ENCODE measurements around the gene CALN1.

DNA sequence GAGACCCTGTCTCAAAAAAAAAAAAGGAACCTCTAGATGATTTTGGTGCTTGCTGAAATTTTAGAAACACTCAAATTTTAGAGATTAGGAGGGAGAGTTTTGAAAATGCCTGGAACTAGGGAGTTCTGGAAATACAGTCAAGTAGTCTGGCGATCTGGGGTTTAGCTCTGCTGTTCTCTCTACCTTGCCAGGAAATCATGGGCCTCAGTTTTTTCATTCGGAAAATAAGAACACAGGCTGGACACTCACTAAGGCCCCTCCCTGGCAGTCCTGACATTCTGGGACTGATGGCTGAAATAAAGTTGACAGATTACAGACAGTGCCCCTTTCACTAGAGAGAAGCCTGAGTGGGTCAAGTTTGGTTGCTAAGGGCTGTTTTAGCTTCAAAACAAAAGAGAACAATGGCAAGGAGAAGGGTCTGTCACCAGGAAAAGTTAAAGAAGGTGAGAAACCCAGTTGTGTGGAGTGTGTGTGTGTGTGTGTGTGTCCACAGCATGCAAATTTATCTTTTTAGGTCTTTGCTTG lies 25.0 kb upstream of the CALN1 start:
- TF ChIP-seq, protein P1, sequence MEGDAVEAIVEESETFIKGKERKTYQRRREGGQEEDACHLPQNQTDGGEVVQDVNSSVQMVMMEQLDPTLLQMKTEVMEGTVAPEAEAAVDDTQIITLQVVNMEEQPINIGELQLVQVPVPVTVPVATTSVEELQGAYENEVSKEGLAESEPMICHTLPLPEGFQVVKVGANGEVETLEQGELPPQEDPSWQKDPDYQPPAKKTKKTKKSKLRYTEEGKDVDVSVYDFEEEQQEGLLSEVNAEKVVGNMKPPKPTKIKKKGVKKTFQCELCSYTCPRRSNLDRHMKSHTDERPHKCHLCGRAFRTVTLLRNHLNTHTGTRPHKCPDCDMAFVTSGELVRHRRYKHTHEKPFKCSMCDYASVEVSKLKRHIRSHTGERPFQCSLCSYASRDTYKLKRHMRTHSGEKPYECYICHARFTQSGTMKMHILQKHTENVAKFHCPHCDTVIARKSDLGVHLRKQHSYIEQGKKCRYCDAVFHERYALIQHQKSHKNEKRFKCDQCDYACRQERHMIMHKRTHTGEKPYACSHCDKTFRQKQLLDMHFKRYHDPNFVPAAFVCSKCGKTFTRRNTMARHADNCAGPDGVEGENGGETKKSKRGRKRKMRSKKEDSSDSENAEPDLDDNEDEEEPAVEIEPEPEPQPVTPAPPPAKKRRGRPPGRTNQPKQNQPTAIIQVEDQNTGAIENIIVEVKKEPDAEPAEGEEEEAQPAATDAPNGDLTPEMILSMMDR (IDR thresholded peaks at IDR 0.05) = no peak
- no peak for TF ChIP-seq POLR2A (IDR thresholded peaks at IDR 0.05)
